ENCODE results near the gene OPA3.
"Not testable (repeated sequence)": the region's sequence is repeated elsewhere in the genome, so short reads cannot be mapped to it uniquely, and the experiment has no call there.

Gene OPA3

DNA sequence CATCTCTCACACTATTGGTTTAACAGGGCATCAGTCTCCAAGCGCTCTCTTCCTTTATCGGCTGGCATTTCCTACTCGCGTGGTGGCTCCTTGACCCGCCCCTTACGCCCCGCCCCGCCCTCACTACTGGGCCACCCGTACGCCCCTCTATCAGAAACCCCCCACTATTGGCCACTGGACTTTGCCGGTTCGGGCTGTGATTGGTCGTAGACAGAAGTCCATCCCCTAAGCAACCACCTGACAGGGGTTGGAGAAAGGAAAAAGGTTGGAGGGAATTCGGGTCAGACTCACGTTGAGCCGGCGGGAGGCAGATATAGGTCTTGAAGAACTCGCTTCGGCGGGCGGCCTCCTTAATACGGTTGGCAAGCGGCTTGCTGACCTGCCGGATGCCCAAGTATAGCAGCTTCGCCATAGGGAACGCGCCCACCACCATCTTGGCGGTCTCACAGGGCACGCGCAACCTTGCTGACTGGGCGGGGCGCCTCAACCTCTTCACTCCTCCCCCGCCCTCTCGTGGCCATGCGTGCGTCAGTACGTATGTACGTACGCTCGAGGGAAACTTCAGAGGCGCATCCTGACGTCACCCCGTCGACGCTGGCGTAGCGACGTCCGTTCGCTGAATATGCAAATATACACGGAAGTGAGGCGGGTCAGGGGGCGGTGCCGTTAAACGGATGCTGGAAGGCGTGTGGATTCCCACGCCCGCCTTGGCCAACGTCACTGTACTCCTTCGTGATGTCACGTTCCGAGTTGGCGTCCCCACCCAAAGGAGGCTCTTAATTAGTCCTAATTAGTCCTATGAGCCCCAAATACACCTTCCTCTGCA lies at the start of gene OPA3:
Gene OPA3 (minus strand): TSS at position 471 of the 826 bp plus-strand sequence. CDS start 38 bp downstream, at position 433.
- DNase-seq, result peak; percentile 98

DNA sequence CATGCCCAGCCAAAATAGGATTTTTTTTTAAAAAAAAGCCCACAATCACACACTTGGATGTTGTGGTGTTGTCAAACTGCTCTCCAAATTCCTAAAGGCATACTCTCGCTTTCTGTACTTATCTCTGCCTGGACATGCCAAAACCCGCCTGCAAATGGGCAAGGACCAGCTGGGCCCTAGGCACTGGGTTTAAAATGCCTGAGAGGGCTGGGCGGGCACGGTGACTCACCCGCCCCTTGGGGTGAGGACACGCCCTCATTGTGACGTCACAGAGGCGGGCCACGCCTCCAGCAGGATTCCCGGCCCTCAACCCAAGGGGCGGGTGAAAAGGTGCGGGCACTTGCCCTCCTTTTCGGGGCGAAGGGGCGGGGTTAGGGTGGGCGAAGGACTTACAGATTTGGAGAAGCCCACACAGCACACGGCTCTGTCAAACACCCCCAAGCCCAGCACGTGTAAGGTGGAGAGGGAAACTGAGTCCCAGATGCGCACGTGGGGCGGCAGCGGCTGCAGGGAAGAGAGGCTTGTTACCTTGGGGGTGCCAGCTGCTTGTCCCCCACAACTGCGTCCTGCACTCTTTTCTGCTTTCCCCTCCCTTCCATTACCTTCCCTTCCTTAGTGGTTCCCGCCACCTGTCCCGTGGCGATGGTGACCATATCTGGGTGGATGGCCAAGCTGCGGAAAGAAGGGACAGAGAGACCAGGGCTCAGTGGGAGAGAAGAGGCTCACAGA lies 48.0 kb upstream of the OPA3 start:
- DNase-seq, result peak; percentile 20

DNA sequence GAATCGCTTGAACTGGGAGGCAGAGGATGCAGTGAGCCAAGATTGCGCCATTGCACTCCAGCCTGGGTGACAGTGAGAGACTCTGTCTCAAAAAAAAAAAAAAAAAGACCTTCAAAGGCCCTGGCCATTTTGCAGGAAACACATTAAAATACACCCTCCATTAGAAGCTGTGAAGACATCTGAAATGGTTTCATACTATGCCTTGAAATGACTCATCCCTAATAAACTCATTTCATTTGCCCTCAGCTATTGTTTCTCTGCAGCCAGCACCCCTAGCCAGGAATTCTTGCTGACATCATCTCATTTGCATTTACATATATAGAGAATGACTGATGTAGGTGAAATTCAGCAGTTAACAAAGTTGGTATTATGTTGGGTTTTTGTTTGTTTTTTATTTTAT lies 45.9 kb upstream of the OPA3 start:
- no peak for DNase-seq

DNA sequence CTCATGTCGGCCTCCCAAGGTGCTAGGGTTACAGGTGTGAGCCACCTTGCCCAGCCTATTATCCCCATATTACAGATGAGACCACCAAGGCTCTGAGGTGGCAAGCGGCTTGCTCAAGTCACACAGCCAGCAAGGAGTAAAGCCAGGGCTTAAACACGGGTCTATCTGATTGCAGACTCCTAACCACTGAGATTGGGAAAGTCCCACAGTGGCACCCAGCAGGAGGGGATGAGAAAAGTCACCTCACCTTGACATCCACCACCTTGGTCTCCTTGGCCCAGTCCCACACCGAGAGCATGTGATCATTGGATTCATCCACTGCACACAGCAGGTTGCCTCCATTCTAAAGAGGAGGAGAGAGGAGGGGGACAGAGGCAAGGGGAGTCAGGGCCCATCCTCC lies 45.1 kb upstream of the OPA3 start:
- no peak for DNase-seq

DNA sequence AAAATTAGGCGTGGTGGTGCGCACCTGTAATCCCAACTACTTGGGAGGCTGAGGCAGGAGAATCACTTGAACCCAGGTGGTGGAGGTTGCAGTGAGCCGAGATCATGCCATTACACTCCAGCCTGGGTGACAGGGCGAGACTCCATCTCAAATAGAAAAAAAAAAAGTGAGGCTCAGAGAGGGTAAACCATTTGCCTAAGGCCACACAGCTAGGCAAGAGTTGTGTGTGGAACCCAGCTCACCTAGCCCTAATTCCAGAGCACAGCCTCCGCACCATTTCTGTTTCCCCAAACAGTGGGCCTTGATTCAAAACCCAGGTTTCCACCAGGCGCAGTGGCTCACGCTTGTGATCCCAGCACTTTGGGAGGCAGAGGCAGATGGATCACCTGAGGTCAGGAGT lies 43.6 kb upstream of the OPA3 start:
- DNase-seq, result not testable (repeated sequence)

DNA sequence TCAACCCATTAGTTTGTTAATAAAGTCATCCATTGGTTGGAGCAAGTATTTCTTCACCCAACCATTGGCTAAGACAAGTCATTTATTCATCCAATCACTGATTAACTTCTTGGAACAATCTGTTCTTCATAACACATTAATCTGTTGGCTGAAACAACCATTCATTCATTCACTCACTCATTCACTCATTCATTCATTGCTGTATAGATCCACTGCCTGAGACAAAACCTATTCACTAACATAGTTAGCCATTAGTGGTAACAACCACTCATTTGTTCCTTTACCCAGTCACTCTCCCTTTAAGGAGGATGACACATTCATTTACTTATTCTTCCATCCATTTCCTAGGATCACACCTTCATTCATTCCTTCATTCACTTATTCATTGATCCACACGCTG lies 39.4 kb upstream of the OPA3 start:
- DNase-seq, result no peak

DNA sequence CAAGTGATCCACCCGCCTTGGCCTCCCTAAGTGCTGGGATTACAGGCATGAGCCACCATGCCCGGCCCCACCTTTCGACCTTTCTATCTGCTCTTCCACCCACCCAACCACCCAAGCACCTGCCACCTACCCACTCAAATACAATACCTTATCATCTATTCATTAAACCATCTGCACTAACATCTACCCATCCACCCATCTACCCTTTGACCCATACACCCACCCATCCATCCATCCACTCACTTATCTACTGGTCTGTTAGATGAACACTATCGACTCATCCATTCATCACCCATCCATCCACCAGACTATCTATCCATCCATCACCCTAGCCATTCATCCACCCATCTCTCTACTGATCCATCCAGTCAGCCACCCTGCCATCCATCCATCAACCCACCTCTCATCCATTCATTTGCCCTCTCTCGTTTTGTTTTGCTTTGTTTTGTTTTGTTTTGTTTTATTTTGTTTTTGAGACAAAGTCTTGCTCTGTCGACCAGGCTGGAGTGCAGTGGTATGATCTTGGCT lies 37.4 kb upstream of the OPA3 start:
- DNase-seq, result no peak

DNA sequence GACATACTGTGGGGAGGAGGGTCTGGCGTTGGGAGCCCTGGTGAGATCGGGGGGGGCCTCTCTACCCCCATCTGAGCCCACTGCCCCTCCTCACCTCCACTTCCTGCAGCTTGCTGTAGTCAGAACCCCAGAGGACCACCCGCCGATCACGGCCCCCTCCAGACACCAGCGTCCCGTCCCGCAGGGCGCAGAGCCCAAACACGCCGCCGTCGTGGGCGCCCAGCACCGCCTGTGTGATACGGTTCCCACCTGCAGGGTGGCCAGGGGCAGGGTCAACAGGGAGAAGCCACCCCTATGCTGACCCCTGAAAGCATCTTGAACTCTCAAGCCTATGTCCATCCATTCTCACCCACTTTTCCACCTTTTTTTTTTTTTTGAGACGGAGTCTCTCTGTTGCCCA lies 36.8 kb upstream of the OPA3 start:
- no peak for DNase-seq

DNA sequence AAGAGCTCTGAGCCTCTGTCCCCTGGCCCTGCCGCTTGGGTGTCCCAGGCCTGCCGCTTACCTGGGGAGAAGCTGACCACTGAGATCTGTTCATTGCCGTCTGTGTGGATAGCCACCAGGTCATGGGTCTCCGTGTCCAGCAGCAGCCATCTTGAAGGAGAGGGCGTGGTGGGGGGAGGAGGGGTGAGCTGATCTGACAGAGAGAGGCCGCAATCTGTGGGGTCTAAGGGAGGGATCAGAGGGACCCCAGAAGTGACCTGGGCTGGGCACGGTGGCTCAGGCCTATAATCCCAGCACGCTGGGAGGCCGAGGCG lies 32.1 kb upstream of the OPA3 start:
- no peak for DNase-seq

DNA sequence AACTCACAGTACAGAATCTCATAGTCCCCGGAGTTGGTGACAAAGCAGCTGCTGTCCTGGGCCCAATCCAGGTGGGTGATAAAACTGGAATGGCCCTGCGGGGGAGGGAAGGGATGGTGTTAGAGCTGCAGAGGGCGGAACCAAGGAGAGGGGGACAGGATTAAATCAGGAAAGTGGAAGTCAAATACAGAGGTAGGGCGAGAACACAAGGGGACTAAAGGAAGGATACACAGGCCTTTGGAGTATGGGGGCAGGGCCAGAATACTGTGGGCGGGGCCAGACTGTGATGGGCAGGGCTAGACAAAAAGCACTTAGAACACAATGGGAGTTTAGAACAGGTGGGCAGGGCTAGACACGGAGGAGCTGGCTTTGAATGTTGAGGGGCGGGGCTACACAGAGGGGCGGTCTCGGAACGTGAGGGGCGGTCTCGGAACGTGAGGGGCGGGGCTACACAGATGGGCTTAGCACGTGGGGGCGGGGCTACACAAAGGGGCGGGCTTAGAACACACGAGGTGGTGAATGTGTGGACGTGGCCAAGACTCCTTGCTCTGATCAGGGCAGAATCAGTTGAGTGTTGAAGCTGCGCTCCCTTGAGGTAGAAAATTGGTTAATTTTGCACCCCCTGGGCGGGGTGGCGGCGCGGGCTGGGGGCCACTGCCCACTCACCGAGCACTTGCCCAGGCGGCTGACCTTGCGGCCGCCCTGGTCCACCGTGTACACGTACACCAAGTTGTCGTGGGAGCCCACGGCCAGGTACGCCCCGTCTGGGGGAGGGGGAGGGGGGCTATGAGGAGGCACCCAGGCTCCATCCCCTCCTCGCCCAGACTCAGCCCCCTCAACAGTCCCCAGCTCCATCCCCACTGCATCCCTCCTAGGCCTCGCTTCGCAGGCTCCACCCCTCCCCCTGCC lies 31.4 kb upstream of the OPA3 start:
- DNase-seq, result peak; percentile 69

DNA sequence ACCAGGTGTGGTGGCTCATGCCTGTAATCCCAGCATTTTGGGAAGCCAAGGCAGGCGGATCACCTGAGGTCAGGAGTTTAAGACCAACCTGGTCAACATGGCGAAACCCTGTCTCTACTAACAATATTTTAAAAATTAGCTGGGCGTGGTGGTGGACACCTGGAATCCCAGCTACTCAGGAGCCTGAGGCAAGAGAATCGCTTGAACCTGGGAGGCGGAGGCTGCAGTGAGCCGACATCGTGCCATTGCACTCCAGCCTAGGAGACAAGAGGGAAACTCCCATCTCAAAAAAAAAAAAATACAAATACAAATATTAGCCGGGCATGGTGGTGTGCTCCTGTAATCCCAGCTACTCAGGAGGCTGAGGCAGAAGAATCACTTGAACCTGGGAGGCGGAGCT lies 30.5 kb upstream of the OPA3 start:
- DNase-seq, result not testable (repeated sequence)

DNA sequence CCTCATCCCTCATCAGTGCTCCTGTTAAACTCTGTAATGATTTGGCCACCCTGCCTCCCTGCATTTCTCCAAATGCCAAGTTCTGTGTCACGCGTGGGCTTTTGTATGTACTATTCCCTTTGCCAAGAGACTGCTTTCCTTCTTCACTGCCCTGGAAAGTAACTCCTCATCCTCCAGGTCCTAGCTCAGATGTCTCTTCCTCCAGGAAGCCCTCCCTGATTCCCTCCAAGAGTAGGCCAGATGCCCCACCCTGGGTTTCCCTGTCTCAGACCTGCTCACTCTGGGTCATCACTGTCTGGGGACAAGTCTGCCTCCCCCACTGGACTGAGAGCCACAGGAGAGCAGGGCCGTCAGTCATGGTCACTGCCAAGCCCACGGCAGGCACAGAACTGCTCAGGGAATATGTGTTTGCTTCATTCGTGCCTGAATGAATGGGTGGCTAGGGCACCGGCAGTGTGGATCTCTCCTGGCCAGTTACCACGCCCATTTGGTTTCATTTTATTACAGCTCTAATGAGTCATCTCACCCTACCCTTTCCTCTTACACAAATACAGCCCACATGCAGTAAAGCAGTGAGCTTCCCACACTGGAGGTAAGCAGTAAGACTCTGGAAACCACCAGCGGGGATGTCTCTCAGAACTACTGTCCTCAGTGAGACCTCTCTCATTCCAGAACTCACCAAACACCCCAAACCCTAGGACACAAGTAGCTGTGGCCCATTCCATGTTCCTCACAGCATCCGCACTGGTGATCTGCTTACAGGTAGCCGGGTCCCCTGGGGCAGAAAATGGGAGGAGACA lies 29.5 kb upstream of the OPA3 start:
- no peak for DNase-seq

DNA sequence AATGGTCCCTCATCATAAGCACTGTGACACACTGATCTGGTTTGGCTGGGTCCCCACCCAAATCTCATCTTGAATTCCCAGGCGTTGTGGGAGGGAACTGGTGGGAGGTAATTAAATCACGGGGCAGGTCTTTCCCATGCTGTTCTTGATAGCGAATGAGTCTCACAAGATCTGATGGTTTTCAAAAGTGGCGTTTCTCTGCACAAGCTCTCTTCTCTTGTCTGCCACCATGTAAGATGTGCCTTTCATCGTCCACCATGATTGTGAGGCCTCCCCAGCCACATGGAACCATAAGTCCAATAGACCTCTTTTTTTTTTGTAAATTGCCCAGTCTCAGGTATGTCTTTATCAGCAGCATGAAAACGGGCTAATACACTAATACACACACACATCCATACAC lies 24.3 kb upstream of the OPA3 start:
- DNase-seq, result no peak

DNA sequence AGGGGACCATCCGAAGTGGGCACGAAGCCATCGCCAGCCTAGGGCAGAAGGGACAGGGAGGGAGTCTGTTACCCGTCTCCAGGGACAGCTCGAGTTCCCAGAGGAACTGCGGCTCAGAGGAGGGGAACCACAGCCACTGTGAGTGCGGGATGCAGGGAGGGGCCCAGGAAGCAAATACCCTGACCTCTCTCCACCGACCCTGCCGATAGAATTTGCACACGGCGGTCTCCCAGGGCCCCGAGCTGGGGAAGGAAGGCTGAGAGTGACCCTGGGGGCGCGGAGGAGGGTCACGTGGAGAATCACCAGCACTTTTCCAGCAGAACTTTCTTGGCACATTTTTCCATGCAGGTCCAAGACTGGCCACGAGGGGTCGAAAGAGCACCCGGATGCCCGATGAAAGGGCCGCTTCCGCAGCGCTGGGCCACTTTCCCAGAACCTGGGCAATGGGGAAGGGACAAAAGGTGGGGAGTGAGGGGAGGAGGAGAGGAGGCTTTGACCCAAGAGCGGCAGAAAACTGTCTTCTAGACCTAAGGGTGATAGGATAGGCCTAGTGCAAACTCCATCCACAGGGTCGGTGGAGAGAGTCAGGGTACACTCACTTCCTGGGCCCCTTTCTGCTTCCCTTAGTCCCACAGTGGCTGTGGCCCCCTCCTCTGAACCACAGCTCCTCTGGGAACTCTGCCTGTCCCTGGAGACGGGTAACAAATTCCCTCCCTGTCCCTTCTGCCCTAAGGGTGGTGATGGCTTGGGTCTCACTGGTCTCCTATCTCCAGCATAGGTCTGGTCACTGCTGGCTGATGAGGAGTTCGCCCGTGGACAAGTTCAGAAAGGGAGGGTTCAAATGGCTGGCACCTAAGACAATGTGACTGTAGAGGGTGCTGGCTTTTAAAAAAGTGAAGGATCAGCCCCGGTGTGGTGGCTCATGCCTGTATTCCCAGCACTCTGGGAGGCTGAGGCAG lies 22.7 kb upstream of the OPA3 start:
- DNase-seq, result peak; percentile 7

DNA sequence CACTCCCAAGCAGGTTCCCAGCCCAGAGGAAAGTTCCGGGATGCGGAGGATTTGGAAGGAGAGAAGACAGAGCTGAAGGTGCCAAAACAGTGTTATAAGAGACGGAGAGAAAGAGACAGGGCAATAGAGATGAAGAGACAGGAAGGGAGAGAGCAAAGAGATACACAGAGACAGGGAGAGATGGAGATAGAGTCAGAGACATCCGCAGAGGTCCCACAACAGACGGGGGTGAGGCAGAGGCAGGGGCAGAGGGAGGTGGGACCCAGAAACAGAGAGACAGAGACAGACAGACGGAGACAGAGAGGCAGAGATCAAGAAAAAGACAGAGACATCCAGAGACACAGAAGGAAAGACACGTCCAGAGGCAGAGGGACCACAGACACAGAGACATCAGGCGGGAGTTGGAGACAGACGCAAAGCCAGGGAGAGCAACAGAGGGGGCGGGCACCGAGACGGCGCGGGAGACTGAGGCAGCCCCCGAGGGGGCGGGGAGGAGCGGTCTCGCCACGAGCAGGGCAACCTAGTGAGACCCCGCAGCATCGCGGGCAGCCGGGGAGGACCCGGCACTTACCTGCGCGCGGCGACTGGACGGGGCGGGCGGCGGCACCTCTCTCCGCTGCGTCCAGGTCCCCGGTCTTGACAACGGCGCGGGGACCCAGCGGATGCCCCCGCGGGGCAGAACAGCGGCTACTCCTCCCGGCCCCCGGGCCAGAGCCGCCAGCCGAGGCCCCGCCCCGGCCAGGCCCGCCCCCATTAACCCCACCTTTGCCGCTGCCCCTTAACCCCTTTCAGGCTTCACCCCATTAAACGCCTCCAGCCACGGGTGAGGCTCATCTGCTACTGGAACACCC lies 17.1 kb upstream of the OPA3 start, which contains the start of gene GPR4:
Gene GPR4 (minus strand): TSS at position 689 of the 851 bp plus-strand sequence. CDS start 10,346 bp downstream, outside the sequence.
- peak; percentile 2 for DNase-seq

DNA sequence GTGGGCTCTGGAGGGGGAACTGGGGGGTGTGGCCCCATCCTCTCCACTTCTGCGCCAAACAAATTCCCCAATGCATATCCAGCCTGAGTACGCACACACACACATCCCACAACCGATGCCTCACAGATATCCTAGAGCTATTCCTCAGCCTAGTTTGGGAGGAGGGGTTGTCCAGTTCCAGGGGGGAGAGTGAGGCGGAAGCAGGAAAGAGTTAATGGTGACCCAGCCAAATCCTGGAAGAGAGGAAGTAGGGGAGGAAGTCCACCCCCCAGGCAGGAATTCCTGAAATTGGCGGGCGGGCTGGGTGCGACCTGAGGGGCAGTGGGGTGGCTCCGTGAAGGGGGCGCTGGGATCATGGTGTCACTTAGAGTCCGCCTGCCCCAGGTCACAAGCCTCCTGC lies 16.5 kb upstream of the OPA3 start:
- DNase-seq, result no peak

DNA sequence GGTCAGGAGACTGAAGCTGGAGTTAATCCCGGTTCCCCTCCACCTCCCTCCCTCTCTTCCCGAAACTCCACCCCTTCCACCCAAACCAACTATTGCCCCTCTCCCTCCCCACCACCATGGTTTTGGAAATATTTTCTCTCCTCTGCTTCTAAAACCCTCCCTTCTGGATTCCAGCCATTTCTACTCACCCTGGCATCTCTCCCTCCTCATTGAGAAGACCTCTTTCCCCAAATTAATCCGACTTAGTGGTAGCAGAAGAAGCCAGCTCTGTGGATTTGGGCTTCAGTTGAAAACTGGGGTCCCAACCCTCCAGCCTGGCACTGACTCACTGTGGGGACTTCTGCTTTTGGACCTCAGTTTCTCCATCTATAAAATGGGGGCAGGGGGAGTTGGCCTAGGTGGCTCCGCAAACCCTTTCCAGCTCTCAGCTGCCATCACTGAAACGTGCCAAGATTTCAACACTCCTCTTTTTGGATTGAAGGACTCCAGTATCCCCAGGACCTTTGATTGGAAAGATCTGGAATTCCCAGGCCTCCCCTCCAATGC lies 15.8 kb upstream of the OPA3 start:
- no peak for DNase-seq

DNA sequence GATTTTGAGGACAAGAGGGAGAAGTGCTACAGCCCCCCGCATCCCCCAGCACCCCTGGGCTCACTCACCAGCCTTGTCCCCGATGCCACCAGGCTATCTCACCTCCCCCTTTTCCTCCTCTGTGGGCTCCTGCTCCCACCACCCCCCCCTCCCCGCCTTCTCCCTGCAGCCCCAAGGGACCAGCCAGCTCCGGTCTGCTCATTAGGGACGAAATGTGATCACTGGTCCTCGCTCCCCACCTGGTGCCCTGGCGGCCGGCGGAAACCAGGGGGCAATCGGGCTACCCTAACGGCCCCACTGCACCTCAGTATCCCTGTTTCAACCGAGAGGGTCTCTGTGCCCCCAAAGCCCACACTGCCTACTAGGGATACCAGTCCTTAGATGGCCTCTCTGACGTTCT lies 14.7 kb upstream of the OPA3 start:
- no peak for DNase-seq

DNA sequence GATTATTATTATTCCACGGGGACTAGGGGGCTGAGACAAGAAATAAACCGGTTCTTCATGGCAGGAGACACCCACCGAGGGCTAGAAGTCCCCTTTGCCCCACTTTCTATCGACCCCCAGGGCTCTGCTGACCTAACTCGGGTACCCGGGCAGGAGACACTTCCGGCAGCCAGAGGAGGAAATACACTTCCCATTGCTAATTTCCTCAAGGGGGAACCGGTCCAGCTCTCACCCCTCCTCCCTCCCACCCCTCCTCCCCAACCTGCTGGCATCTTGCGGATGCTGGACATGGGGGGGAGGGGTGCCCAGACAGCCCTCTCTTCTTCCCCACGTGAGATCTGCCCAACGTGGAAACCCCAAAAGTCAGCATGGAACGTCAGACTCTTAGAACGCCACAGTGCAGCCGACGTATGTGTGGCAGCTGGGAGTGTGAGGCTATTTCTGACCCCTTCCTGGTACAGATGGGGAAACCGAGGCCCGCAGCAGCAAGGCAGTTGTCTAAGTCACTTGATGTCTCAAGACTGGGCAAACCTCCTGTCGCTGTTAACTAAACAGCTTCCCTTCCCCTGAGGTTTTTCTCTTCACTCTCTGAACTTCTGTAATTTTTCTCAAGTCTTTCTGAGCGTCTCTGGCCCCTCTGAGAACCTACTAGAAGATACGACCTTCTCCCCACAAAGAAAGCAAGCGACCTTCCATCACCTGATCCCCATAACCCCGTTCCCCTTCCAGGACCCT lies 13.8 kb upstream of the OPA3 start:
- DNase-seq, result no peak
